A549 (cell line): ENCODE results near the gene SNX6. TPM values are rescaled to one million over a fixed set of nuclear protein-coding genes. Genes with fewer than 3 reads are reported as not detected.
"Not testable (repeated sequence)": the region's sequence is repeated elsewhere in the genome, so short reads cannot be mapped to it uniquely, and the experiment has no call there.

Experiments used
- ATAC-seq, 2 experiments: fragments of 200-7000 bp in 1 of 2; fragments of >200 bp in 1 of 2; cut with Nextera tagmentation in 1 of 2; cut with Tn5 transposase in 1 of 2; 3 replicates each; pipeline versions ENCODE4 v1.8.0 to v1.9.1; 2018 to 2020; ENCODE audit warnings: mild to moderate bottlenecking in 1 of 2, moderate library complexity in 1 of 2
- CTCF ChIA-PET: fragments of 300-600 bp; sonication (Branson Sonifier 250); formaldehyde crosslinking; extraction: SDS; loops from one replicate; lab custom pipeline; 2021; ENCODE audit warnings: antibody characterized with exemption, inconsistent platforms; lab: Yijun Ruan, JAX
- POLR2A ChIA-PET: fragments of 350-600 bp; formaldehyde crosslinking; extraction: SDS; loops from one replicate; lab custom pipeline; 2021; ENCODE audit warnings: antibody characterized with exemption, inconsistent platforms; lab: Yijun Ruan, JAX
- DNase-seq, 2 experiments: peaks; one replicate each; pipeline versions ENCODE4 v3.0.0 to v3.0.0-alpha.2; 2011 to 2016; ENCODE audit warnings: low read depth in 1 of 2, low spot score in 1 of 2
- FAIRE-seq: peaks from 2 replicates; lab custom pipeline; 2011; peaks lifted over from hg19 to GRCh38; lab: Jason Lieb, UNC
- H3K27ac ChIP-seq, 2 experiments: fragments of >200 bp; sonication (Bioruptor Twin); formaldehyde crosslinking; 3 replicates each; pipeline ENCODE4 v1.5.1; 2016 to 2017
- H3K4me1 ChIP-seq: fragments of >200 bp; sonication (Bioruptor Twin); formaldehyde crosslinking; 3 replicates; pipeline ENCODE4 v1.6.1; 2016
- H3K4me2 ChIP-seq: fragments of >200 bp; sonication (Bioruptor Twin); formaldehyde crosslinking; 3 replicates; pipeline ENCODE4 v1.6.1; 2016
- H3K4me3 ChIP-seq: fragments of >200 bp; sonication (Bioruptor Twin); formaldehyde crosslinking; 3 replicates; pipeline ENCODE4 v1.5.1; 2016
- H3K9me3 ChIP-seq: fragments of >200 bp; sonication (Bioruptor Twin); formaldehyde crosslinking; 3 replicates; pipeline ENCODE4 v1.6.1; 2016
- EP300 ChIP-seq, 2 experiments: fragments of >200 bp; sonication (Bioruptor Twin); formaldehyde crosslinking; IDR thresholded peaks; 2 replicates in 1 of 2; 3 replicates in 1 of 2; pipeline ENCODE4 v1.6.1; 2016 to 2017
- HDAC2 ChIP-seq: fragments of 200-600 bp; sonication (generic); IDR thresholded peaks from 2 replicates; pipeline ENCODE4 v1.6.1; 2016
- NR3C1 ChIP-seq: fragments of >200 bp; sonication (Bioruptor Twin); formaldehyde crosslinking; IDR thresholded peaks from 3 replicates; pipeline ENCODE4 v1.6.1; 2017
- PBX3 ChIP-seq: IDR thresholded peaks from 2 replicates; pipeline ENCODE4 v1.6.1; 2012
- TP53 ChIP-seq: fragments of 250-450 bp; sonication (Bioruptor Pico); IDR thresholded peaks from 2 replicates; pipeline ENCODE4 v1.5.0; 2021; ENCODE audit warnings: mild to moderate bottlenecking, moderate library complexity
- WGBS: methylation state at CpG from one replicate; pipeline ENCODE4 v1.1.6; 2017; ENCODE audit errors: missing lambda C conversion rate; 5-methylcytosine and 5-hydroxymethylcytosine counted together
- polyA plus RNA-seq, 4 experiments: library from polyadenylated mRNA; depleted of rRNA in 3 of 4; stranded (reverse); fragments of >200 nt; fragmentation: RNase III in 1 of 4; extraction: RNeasy Plus Mini Kit Qiagen cat#74134 plus additional on column Dnase treatment in 1 of 4; gene quantifications; 2 replicates in 3 of 4; 3 replicates in 1 of 4; pipeline ENCODE4 v1.2.3, GENCODE V29; 2011 to 2017
- TF ChIP-seq, protein P1 (sequence below): fragments of 200-600 bp; sonication (generic); IDR thresholded peaks from 2 replicates; pipeline ENCODE4 v1.6.1; 2016; ENCODE audit warnings: antibody characterized with exemption, mild to moderate bottlenecking, moderate library complexity
- TF ChIP-seq, protein P2 (sequence below): fragments of 250-450 bp; sonication (Bioruptor Pico); IDR thresholded peaks from 2 replicates; pipeline ENCODE4 v1.5.0; 2020; ENCODE audit warnings: low read depth, mild to moderate bottlenecking, moderate library complexity
- TF ChIP-seq, protein P3 (sequence below): fragments of 450-650 bp; IDR thresholded peaks from 2 replicates; pipeline ENCODE4 v1.6.1; 2014; ENCODE audit warnings: antibody characterized with exemption

Gene SNX6
- polyA plus RNA-seq, 2 of the 4 experiments (the other 2 are of a cell fraction): 149 to 174 TPM

- no peak overlapping the region for H3K4me3 ChIP-seq
- no peak for ATAC-seq
- peaks cover 10% of the 10 kb centered on the region; the same call in 2 of the 3 replicates for H3K4me1 ChIP-seq
- no peak for DNase-seq
- ChIA-PET CTCF (interaction anchor here (2.1 kb wide), 1 partner anchor 20 kb away, joined by 6 read pairs; no protein-coding TSS in a partner anchor), POLR2A (no interaction called here)
- FAIRE-seq: no peak
- WGBS: 69% methylated on average over 8 of the region's 8 CpGs
- H3K4me2 ChIP-seq: no peak overlapping the region
- no peak overlapping the region for H3K27ac ChIP-seq
- H3K9me3 ChIP-seq: no peaks in the 10 kb centered on the region
- no peak for TF ChIP-seq EP300 (IDR thresholded peaks at IDR 0.05)
- no peak for TF ChIP-seq NR3C1
- TF ChIP-seq PBX3: no peak
- no peak for TF ChIP-seq TP53 (CRISPR knock-in tag)
- TF ChIP-seq, protein P1, sequence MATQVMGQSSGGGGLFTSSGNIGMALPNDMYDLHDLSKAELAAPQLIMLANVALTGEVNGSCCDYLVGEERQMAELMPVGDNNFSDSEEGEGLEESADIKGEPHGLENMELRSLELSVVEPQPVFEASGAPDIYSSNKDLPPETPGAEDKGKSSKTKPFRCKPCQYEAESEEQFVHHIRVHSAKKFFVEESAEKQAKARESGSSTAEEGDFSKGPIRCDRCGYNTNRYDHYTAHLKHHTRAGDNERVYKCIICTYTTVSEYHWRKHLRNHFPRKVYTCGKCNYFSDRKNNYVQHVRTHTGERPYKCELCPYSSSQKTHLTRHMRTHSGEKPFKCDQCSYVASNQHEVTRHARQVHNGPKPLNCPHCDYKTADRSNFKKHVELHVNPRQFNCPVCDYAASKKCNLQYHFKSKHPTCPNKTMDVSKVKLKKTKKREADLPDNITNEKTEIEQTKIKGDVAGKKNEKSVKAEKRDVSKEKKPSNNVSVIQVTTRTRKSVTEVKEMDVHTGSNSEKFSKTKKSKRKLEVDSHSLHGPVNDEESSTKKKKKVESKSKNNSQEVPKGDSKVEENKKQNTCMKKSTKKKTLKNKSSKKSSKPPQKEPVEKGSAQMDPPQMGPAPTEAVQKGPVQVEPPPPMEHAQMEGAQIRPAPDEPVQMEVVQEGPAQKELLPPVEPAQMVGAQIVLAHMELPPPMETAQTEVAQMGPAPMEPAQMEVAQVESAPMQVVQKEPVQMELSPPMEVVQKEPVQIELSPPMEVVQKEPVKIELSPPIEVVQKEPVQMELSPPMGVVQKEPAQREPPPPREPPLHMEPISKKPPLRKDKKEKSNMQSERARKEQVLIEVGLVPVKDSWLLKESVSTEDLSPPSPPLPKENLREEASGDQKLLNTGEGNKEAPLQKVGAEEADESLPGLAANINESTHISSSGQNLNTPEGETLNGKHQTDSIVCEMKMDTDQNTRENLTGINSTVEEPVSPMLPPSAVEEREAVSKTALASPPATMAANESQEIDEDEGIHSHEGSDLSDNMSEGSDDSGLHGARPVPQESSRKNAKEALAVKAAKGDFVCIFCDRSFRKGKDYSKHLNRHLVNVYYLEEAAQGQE: no peak
- TF ChIP-seq, protein P2, sequence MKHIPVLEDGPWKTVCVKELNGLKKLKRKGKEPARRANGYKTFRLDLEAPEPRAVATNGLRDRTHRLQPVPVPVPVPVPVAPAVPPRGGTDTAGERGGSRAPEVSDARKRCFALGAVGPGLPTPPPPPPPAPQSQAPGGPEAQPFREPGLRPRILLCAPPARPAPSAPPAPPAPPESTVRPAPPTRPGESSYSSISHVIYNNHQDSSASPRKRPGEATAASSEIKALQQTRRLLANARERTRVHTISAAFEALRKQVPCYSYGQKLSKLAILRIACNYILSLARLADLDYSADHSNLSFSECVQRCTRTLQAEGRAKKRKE: no peak
- TF ChIP-seq, protein P3, sequence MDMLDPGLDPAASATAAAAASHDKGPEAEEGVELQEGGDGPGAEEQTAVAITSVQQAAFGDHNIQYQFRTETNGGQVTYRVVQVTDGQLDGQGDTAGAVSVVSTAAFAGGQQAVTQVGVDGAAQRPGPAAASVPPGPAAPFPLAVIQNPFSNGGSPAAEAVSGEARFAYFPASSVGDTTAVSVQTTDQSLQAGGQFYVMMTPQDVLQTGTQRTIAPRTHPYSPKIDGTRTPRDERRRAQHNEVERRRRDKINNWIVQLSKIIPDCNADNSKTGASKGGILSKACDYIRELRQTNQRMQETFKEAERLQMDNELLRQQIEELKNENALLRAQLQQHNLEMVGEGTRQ: no peak
- no peak for TF ChIP-seq HDAC2
- TF ChIP-seq, all 56 proteins: peak for 0
Observed at GRCh38 chr14:34562776-34563150, 67.2 kb downstream of the SNX6 start.

GRCh38 chr14:34562037-34562775, 67.7 kb downstream of the SNX6 start:
- WGBS: 83% methylated on average over 7 of the region's 8 CpGs
- H3K4me1 ChIP-seq, CTCF ChIA-PET, FAIRE-seq, POLR2A ChIA-PET, ATAC-seq, H3K4me2 ChIP-seq, DNase-seq, H3K4me3 ChIP-seq, H3K9me3 ChIP-seq, H3K27ac ChIP-seq: not testable (repeated sequence)

GRCh38 chr14:34556498-34556829, 73.5 kb downstream of the SNX6 start:
- CTCF ChIA-PET, POLR2A ChIA-PET, DNase-seq, H3K4me3 ChIP-seq, H3K9me3 ChIP-seq, H3K4me2 ChIP-seq, H3K27ac ChIP-seq, FAIRE-seq: not testable (repeated sequence)
- ATAC-seq: peak; percentile 74 to 78
- WGBS: no CpG with 5 or more reads among the region's 35 CpGs
- H3K4me1 ChIP-seq: peaks cover 11% of the 10 kb centered on the region; the same call in 2 of the 3 replicates

DNA sequence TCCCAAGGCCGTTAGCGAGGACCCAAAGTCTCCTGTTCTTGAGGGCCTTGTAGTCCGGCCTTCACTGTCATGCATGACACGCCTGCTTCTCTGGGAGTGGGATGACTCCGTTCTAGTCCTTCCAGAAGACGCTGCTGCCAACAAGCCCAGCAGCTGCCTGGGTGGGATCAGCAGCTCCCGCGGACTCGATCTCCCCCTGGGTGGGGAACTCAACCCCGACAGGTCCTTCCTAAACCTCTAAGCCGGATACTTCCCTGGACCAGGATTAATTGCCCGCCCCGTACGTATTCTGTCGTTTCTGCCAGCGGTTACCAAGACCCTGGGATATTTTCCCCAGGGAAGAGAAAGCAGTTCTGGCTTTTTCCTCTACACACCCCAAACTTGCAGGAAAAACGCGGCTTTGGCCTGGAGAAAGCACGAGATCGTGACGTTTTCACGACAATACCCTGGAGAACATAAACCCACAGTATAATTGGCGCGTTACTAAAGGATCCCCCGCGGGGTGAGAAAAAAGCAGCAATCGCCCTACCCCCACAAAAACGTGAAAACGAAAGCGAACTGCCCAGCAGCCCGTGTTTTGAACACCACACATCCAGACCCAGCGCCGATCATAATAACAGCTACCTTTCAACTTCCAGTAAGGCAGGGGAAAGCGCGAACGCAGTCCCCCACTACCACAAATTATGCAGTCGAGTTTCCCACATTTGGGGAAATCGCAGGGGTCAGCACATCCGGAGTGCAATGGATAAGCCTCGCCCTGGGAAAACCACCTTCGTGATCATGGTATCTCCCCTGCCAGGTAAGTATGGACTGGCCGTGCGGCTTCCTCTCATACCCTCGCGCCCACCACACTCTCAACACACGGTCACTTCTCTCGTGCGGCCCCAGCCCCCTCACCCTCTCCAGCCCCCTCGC, 74.1 kb downstream of the SNX6 start:
- H3K9me3 ChIP-seq, H3K27ac ChIP-seq, H3K4me2 ChIP-seq, FAIRE-seq, CTCF ChIA-PET, DNase-seq, POLR2A ChIA-PET, H3K4me3 ChIP-seq: not testable (repeated sequence)
- ATAC-seq: peak; percentile 84 to 88
- no CpG with 5 or more reads among the region's 49 CpGs for WGBS
- peaks cover 11% of the 10 kb centered on the region; the same call in 2 of the 3 replicates for H3K4me1 ChIP-seq
